HS-27A (cell line): Measurements from ENCODE around the gene PTPN13.
"Not testable (repeated sequence)": the region's sequence is repeated elsewhere in the genome, so short reads cannot be mapped to it uniquely, and the experiment has no call there.

Experiments
- DNase-seq: peaks from one replicate; pipeline ENCODE4 v3.0.0-alpha.2; 2012; ENCODE audit warnings: low read depth, missing footprints

The PTPN13 gene

DNA sequence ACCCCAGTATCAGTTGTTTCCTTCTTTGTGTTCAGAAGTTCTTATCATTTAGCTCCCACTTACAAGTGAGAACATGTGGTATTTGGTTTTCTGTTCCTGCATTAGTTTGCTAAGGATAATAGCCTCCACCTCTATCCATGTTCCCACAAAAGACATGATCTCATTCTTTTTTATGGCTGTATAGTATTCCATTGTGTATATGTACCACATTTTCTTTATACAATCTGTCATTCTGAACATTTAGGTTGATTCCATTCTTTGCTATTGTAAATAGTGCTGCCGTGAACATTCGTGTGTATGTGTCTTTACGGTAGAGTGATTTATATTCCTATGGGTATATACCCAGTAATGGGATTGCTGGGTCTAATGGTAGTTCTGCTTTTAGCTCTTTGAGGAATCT, 125.0 kb downstream of the PTPN13 start:
- not testable (repeated sequence) for DNase-seq

DNA sequence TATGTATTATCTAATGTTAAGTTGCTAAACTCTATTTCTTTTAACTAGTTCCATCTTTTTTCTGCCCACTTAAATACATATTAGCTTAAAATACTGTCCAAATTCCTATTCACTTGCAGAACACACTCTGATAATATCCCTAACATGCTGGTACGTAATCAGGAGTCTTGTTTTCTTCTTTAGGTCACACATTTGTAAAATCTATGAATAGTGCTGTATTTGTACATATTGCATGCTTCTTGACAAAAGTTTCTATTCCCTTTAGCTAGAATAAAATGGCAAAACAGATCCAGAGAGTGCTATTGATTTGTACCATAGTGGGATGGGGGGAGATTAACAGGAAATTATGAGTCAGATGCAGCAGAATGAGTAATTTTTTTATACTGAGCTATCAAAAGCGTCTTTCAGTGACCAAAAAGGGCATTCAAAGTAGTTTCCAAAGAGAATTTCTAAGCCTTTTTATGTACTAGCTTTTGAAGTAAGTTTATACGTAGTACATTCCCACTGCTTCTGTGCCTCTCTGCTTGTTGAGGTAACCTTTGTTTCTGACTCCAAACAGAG, 126.5 kb downstream of the PTPN13 start:
- DNase-seq, result no peak

- no peak for DNase-seq
Observed at GRCh38 chr4:86721412-86721811, 127.3 kb downstream of the PTPN13 start.

DNA sequence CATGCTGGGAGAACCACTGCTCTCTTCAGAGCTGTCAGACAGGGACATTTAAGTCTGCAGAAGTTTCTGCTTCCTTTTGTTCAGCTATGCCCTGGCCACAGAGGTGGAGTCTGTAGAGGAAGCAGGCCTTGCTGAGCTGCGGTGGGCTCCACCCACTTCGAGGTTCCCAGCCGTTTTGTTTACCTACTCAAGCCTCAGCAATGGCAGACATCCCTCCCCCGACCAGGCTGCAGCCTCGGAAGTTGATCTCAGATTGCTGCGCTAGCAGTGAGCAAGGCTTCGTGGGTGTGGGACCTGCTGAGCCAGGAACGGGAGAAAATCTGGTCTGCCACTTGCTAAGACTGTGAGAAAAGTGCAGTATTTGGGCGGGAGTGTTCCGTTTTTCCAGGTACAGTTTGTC, 136.2 kb downstream of the PTPN13 start:
- no peak for DNase-seq

GRCh38 chr4:86737244-86737643, 143.1 kb downstream of the PTPN13 start:
- DNase-seq, result no peak

DNA sequence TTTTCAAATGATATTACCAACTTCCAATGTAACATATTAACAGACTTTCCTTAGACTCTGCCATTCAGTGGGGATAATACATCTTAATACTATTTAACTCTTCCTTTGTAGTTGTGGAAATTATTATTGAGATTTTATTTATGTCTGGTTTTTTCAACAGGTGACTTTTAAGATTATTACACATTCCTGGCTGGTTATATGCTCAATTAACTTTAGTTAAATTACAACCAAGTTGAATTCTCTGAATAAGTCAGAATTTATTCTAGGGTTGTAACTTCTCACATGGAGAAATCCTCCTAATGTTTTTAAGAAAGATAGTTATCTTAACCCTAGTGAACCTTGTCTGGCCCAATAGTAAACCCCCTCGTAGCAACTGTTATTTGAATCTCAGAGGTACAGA, 147.7 kb downstream of the PTPN13 start:
- no peak for DNase-seq

- DNase-seq, result no peak
Observed at GRCh38 chr4:86744570-86744969, 150.5 kb downstream of the PTPN13 start.

- no peak for DNase-seq
Observed at GRCh38 chr4:86749121-86749520, 155.0 kb downstream of the PTPN13 start.

DNA sequence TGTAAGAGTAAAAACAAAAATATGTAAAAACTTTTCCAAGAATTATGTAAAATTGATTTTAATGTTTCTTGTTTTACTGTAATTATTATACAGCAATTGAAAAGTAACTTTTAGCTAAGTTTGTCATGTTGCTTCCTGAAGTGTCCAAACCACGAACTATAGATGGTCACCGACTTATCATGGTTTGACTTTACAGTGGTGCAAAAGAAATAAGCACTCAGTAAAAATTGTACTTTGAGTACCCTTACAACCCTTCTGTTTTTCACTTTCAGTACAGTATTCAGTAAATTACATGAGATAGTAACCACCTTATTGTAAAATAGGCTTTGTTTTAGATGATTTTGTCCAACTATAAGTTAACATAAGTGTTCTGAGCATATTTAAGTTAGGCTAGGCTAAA, 161.3 kb downstream of the PTPN13 start:
- no peak for DNase-seq

GRCh38 chr4:86757468-86757867, 163.4 kb downstream of the PTPN13 start:
- no peak for DNase-seq

DNA sequence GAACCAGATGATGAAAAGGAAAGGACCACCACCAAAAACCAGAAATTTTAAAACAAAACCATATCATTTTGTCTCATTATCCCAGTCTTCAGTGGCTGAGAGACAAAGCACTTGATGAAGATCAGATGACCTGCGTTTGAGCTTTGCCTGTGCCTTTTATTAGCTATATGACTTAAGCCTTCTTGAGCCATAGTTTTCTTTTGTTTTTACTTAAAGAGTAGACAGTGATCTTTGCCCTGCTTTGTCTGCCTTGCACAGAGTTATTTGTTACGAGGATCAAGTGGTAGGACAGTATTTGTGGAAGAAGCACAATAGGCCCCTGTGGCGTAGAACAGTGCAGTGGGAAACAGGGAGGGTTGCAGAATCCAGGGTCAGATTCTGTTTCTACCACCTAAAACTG, 165.2 kb downstream of the PTPN13 start:
- DNase-seq, result no peak

- no peak for DNase-seq
Observed at GRCh38 chr4:86762649-86763048, 168.5 kb downstream of the PTPN13 start.

GRCh38 chr4:86769794-86770193, 175.7 kb downstream of the PTPN13 start:
- DNase-seq, result no peak

GRCh38 chr4:86771141-86771540, 177.0 kb downstream of the PTPN13 start:
- DNase-seq, result no peak

DNA sequence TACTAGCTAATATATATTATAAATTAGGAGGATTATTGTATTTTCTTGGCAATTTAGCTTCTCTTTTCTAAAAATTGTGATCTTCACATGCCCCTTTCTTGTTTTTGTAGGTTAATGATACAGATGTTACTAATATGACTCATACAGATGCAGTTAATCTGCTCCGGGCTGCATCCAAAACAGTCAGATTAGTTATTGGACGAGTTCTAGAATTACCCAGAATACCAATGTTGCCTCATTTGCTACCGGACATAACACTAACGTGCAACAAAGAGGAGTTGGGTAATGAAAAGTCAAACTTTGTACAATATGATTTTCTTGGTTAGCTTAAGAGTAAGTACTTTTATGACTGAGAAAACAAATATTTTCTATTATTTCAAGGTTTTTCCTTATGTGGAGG, 180.9 kb downstream of the PTPN13 start:
- DNase-seq, result no peak

DNA sequence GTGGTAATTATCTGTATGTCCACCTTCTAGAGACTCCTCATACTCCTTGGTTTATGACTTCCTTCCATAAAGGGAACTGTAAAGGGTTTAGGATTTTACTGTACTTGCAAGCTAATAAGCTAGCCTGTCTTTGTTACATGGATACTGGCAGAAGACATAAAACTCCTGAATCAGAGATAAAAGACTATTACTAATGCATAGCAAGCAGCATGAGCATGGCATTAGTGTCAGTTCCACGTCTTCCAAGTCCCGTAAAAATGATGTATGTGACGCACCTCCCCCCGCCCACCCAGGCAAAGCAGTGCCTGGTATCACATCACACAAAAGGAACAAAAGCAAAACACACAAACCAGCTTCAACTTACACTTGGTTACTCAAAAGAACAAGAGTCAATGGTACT, 184.1 kb downstream of the PTPN13 start:
- no peak for DNase-seq

- no peak for DNase-seq
Observed at GRCh38 chr4:86788826-86789225, 194.7 kb downstream of the PTPN13 start.

DNA sequence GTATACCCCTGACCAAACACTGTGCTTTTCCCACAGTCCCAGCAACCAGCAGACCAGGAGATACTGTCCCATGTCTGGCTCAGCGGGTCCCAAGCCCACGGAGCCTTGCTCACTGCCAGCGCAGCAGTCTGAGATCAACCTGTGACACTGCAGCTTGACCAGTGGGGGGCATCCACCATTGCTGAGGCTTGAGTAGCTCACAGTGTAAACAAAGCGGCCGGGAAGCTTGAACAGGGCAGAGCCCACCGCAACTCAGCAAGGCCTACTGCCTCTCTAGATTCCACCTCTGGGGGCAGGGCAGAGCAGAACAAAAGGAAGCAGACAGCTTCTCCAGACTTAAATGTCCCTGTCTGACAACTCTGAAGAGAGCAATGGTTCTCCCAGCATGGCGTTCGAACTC, 197.0 kb downstream of the PTPN13 start:
- no peak for DNase-seq

DNA sequence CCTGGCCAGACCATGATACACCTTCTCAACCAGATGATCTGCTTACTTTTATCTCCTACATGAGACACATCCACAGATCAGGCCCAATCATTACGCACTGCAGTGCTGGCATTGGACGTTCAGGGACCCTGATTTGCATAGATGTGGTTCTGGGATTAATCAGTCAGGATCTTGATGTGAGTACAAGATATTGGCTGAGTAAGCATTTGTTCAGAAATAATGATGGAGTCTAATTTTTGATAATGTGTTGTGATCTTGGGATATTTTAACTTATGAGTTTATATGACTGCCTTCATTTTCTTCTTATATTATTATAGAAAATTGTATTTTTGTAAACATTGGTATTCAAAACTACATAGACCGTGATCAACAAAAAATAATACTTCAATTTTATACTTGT, 215.7 kb downstream of the PTPN13 start:
- no peak for DNase-seq

DNA sequence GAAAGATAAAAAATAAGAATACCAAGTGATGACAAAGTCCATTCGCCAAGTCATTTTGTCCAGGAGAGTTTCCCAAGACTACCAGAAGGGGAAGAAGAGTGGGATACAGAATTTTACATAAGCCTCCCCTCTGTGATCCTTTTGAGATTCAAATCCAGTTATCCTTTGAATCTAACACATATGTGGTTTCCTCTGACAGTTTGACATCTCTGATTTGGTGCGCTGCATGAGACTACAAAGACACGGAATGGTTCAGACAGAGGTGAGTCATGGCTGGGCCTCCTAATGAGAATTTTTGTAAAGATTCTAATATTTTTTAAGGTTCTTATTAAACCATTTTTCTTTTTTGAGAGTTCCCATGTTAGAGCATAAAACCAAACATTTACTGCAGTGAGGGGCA, 216.7 kb downstream of the PTPN13 start:
- DNase-seq, result no peak

DNA sequence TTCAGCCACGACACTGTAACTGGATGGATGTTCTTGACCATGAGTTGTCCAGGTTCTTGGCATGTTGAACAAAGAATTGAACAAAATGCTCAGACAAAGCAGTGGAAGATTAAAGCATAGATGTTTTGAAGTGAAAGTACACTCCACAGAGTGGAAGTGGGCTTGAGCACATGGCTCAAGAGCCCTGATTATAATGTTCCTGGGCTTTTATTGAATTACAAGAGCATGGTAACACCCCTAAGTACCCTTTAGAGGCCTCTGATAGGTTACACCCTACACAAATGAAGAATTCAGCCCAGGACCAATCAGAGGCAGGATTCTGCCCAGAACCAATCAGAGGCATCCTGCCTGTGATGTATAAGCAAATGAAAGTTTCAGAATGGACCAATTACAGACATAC, 221.5 kb downstream of the PTPN13 start:
- no peak for DNase-seq

DNA sequence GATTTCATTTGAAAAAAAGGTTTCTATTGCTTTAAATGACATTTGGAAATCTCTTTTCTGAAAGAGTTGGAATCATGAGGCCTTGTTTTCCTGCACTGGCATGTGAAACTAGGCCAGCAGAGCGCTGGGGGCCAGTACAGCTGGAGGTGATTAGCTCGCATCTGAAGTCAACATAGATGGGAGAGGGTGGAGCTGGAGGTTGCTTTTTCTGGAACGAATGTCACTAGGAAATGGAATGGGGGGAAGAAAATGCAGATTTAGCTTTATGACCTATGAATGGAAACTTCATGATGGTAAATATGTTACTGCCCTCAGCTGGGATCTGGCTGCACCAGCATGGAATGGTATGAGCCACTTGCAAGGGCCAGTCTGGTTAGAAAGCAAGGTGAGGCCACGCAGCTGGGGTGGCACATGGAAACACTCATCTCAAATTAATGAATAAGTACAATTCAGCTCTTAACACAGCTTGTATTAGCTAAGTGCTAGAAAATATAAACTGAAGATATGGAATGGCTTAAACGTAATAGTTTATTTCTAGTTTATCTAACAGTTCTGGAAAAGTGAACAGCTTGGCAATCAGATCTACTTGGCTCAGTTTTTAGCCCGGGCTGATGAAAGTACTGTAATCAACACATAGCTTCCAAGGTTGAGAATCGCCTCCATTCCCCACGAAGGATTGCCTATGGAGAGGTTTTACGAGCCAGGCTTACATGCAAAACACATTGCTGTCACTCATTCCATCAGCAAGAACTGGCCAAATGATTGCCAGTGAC, 222.6 kb downstream of the PTPN13 start:
- DNase-seq, result no peak

DNA sequence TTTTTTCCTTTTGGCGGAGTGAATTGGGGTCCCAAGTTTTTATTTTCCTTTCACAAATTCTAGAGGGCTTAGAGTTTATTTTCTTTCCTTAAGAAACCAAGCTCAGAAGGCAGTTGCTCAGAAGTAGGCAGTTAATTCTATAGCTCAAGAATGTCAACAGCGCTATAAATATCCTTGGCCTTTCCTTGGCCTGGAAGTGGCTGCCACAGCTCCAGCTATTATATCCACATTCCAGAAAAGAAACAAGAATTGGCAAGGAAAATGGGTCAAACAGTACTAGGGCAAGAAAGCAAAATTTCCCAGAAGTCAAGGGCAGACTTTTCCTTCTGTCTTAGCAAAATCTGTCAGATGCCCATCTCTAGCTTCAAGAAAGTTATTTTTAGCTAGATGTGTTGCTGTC, 224.1 kb downstream of the PTPN13 start:
- DNase-seq, result no peak

- no peak for DNase-seq
Observed at GRCh38 chr4:86818841-86819240, 224.7 kb downstream of the PTPN13 start.
